Stimulated activated CD4-positive, alpha-beta T cell treated with anti-CD3 and anti-CD28 coated beads, Interleukin-4, amount 100 ng/mL, for 4 hours (primary cell): ENCODE measurements around the gene XAF1.
"Not testable (repeated sequence)": the region's sequence is repeated elsewhere in the genome, so short reads cannot be mapped to it uniquely, and the experiment has no call there.

ENCODE experiments used
- DNase-seq, 2 experiments: peaks; one replicate each; pipeline ENCODE4 v3.0.0-alpha.2; 2020

The XAF1 gene, protein sequence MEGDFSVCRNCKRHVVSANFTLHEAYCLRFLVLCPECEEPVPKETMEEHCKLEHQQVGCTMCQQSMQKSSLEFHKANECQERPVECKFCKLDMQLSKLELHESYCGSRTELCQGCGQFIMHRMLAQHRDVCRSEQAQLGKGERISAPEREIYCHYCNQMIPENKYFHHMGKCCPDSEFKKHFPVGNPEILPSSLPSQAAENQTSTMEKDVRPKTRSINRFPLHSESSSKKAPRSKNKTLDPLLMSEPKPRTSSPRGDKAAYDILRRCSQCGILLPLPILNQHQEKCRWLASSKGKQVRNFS

DNA sequence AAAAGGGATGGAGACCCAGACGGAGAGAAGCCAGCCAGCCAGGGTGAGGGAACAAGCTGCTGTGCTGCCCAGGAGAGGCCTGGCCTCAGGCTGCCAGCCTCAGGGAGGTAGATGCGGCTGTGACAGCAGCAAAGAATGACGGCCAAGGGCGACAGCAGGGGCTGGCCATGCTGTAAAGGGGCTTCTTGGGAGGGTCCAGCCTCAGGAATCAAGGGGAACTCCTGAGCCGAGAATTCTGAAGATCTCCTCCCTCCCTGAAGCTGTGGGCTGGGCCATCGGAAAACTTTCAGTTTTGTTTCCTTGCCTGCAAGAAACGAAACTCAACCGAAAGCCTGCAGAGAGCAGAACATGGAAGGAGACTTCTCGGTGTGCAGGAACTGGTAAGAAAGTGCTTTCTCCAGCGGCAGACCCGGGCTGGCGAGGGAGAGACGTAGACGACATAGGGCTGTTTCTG lies at the start of gene XAF1:
TSS of gene XAF1 (plus strand) at position 316 of the 454 bp plus-strand sequence. CDS start at position 349, 33 bp downstream.
- peak; percentile 20 to 78 for DNase-seq

GRCh38 chr17:6706499-6706898 lies 49.3 kb upstream of the XAF1 start:
- DNase-seq = no peak

GRCh38 chr17:6706996-6707395 lies 48.9 kb upstream of the XAF1 start:
- DNase-seq = no peak

DNA sequence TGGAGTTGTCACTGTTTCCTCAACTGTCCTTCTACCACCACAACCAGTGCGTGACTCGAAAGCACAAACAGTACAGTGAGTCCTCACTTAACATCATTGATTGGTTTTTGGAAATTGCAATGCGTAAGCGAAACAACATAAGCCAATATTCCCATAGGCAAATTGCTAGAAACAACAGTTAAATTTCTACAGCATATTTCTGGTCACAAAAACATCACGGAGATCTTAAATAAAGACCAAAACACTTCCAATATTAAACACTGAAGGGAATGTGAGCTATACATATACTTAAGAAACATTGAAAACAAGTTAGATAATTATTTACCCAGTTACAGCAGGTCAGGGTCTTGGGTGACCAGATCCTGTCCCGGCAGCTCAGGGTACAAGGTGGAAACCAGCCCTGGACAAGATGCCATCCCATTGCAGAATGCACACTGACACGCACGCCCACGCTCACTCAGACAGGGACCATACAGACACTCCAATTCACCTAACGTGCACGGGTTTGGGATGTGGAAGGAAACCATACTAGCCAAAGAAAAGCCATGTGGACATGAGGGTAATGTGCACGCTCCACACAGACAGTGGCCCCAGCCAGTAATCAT lies 47.4 kb upstream of the XAF1 start:
- no peak for DNase-seq

DNA sequence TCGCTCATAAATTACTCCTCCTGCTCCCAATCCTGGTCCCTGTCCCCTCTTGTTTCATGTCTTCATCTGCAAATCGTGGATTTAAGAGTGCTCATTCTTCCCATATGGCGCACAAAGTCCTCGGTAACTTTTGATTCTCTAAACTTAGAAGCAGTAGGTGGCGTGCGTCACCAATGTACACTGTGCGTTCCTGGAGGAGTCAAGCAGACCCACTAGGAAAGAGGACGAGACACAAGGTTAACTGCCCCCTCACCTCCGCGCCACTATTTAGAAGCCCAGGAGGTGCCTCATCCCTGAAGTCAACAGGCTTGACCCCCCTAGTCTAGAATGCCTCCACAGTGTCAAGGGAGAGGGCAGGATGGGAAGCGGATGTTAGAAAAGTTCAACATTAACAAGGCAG lies 45.5 kb upstream of the XAF1 start:
- DNase-seq = no peak

- no peak for DNase-seq
Observed at GRCh38 chr17:6711081-6711674, 44.7 kb upstream of the XAF1 start.

DNA sequence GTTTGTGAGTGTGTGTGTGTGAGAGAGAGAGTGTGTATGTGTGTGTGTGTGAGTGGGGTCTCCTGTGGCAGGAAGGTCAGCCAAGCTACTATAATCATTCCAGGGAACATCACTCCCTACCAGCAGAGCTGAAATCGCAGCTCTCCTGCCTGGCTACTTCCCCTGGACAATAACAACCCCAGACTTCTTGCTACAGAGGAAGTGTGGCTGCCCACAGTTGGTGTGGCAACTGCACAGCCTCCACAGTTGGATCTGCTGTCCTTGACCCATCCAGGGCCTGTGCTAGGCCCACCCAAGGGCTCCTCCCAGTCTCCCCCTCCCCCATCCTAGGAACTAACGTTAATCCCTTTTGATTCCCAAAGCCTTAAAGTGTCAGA lies 44.2 kb upstream of the XAF1 start:
- no peak for DNase-seq

GRCh38 chr17:6712058-6712853 lies 43.6 kb upstream of the XAF1 start:
- no peak for DNase-seq

DNA sequence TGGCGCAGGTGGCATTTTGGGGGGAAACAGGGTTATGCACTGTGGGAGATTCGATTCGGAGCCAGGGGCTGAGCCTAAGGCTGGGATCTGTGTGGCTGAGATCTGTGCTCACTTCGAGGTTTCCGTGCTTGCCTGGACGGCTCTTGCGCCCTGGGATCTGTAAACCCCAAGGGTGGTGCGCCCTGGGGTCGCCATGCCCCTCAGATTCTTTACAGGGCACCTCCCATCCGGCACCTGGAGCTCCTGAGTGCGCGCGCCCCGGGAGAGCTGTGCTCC lies 43.1 kb upstream of the XAF1 start:
- no peak for DNase-seq

- DNase-seq = no peak
Observed at GRCh38 chr17:6713130-6713917, 42.5 kb upstream of the XAF1 start, which contains the start of gene SLC13A5. Gene SLC13A5, minus strand, starts transcription at chr17:6713369. Its CDS starts 36 bp downstream, at chr17:6713333.

DNA sequence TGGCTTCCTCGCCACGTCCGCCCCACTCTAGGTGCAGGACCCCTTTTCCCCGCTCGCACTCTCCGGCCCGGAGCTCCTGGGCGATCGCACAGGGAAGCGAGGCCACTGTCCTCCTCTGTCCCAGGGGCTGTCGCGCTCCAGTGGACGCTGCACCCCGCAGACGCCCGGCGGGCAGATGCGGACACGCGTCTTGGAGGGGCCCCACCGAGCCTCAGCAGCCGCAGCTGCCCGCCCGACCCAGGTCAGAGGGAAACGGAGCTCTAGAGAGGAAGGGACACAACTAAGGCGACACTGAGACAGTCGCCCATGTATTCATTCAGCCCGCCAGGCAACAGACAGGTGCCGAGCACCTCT lies 42.0 kb upstream of the XAF1 start:
- no peak for DNase-seq

- no peak for DNase-seq
Observed at GRCh38 chr17:6714315-6714874, 41.5 kb upstream of the XAF1 start.

GRCh38 chr17:6716736-6717135 lies 39.1 kb upstream of the XAF1 start:
- no peak for DNase-seq

- DNase-seq = no peak
Observed at GRCh38 chr17:6721744-6722143, 34.1 kb upstream of the XAF1 start.

- no peak for DNase-seq
Observed at GRCh38 chr17:6724009-6724408, 31.8 kb upstream of the XAF1 start.

DNA sequence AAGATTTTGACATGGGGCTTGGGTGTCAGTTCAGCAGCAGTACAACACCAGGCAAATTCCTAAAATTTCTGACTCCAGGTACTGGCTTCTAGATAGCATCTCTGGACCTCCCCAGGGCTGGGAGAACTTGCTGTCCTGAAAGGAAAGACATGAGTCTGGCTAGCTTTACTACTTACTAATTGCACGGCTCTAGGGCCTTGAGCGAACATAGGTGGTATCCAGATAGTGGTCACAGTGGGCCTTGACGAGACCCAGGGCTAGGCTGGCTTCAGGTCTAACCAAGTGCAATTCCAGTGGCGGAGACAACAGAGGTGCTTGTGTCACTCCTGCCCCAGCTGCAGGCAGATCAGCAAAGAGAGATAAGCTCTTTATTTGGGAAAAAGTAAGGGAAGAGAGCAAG lies 26.3 kb upstream of the XAF1 start:
- no peak for DNase-seq

DNA sequence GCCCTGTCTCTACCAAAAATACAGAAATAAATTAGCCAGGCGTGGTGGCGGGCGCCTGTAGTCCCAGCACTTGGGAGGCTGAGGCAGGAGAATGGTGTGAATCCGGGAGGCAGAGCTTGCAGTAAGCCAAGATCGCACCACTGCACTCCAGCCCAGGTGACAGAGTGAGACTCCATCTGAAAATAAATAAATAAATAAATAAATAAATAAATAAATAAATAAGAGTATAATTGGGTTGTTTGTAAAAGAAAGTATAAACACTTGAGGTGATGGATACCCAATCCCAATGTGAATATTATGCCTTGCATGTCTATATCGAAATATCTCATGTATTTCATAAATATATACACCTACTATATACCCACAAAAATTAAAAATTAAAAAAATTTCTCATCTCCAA lies 9.2 kb upstream of the XAF1 start:
- DNase-seq = not testable (repeated sequence)

DNA sequence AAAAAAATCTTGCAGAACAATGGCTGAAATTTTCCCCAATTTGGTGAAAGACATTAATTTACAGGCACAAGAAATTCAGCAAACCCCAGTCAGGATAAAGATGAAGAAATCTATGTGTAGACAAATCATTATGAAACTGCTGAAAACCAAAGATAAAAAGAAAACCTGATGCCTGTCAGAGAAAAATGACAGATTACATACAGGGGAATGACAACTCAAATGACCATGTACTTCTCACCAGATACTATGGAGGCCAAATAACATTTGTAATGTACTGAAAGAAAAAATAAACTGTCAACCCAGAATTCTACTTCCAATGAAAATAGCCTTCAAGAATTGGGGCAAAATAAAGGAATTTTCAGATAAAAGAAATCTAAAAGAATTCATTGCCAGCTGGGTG lies 7.2 kb upstream of the XAF1 start:
- no peak for DNase-seq

GRCh38 chr17:6749519-6749918 lies 6.3 kb upstream of the XAF1 start:
- no peak for DNase-seq

GRCh38 chr17:6752068-6752909 lies 3.6 kb upstream of the XAF1 start:
- no peak for DNase-seq

DNA sequence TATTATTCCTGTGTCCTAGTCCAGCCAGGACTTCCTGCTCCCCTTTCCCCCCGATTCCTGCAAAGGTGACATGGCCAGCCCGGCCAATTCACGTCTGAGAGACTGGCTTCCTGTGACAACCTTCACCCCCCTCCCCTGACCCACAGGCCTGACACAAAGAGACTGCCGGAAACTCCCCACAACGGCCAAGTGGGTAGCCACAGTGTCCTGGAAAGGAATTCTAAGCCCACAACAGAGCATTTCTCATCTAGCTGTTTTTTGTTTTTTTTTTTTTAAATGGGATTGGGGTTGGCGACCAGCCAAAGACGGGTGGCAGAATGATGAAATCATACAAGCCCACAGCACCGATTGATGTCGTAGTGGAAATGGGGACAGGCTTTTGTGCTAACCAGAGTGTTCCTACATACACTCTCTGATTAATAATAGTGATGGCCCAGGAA lies 2.8 kb upstream of the XAF1 start:
- DNase-seq = peak; percentile 17 to 72

DNA sequence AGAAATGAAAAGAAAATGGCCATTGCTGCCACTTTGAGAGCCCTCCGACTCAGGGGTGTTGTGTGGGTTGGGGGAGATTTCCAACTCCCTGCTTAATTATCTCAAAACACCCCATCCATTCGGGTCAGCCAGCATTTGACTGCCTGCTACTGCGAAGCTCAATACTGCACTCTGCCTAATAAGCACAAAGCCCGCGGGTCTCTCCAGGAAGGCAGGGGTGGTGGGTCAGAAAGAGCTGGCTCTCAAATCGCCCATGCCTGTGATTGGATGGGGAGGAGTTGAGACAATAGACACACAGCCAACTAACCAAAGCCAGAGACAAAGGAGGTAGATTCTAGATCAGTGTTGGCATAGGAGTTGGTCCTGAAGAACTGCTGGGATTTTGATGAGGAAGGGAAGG lies 2.3 kb upstream of the XAF1 start:
- no peak for DNase-seq
